Midbrain (tissue), 1 donor: Measurements from ENCODE around the gene CNDP2.
"Not testable (repeated sequence)": the region's sequence is repeated elsewhere in the genome, so short reads cannot be mapped to it uniquely, and the experiment has no call there.

Experiments
- DNase-seq: peaks from one replicate; lab custom pipeline; 2025; lab: John Stamatoyannopoulos, UW

Gene CNDP2

GRCh38 chr18:74500774-74501173 lies 4.6 kb downstream of the CNDP2 start:
- DNase-seq = not testable (repeated sequence)

DNA sequence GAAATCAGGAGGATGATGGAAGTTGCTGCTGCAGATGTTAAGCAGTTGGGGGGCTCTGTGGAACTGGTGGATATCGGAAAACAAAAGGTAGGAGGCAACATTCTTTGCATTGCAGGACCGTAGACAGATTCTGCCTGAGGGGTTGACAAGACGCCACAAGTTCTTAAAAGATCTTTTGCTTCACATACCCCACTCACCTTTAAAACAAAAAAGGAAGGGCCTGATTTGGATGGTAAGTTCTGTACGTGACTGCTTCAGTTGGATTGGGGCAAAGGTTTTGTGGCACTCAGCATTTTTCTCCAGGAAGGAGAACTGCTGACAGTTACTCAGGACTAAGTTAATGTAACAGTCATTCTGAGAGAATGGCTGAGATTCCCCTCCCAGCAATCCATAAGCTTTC lies 5.2 kb downstream of the CNDP2 start:
- DNase-seq = no peak

GRCh38 chr18:74503137-74503536 lies 7.0 kb downstream of the CNDP2 start:
- no peak for DNase-seq

DNA sequence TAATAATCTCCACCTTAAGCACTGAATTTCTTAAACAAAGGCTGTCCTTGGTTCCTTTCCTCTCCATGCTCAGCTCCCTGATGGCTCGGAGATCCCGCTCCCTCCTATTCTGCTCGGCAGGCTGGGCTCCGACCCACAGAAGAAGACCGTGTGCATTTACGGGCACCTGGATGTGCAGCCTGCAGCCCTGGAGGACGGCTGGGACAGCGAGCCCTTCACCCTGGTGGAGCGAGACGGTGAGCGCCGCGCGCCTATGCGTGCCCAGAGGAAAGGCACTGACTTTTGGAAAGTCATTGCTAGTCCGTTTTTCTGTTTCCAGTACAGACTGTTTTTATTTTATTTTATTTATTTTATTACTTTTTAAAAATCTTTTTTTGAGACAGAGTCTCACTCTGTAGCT lies 9.6 kb downstream of the CNDP2 start:
- DNase-seq = no peak

DNA sequence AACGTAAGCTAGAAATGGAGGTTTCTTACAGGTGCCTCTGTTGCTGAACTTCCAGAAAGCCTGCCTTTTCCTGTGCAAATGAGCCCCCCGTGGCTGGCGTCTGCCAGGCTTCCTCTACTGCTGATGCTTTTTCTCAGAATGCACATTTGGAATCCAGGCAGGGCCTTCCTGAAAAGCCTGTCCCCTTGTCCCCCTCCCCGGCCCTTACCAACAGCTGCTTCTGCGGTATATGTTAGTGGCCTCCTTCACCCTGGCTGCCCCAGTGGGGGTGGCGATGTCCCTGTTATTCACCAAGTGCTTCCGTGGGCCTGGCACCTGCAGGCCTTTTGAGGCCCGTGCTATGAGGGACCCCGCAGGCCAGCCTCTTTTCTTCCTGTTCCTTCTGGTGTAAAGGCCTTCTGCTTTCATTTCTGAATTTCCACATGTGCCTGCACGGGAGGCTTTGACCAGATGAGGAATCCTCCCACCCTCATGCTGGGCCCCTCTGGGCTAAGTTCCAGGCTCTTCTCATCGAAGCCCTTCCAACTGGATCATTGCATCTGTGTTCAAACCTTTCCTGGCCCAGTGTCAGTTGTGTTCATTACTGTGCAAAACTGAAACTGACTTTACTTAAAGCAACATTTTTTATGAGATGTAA lies 10.4 kb downstream of the CNDP2 start:
- DNase-seq = no peak

- DNase-seq = no peak
Observed at GRCh38 chr18:74507097-74507881, 11.1 kb downstream of the CNDP2 start.

DNA sequence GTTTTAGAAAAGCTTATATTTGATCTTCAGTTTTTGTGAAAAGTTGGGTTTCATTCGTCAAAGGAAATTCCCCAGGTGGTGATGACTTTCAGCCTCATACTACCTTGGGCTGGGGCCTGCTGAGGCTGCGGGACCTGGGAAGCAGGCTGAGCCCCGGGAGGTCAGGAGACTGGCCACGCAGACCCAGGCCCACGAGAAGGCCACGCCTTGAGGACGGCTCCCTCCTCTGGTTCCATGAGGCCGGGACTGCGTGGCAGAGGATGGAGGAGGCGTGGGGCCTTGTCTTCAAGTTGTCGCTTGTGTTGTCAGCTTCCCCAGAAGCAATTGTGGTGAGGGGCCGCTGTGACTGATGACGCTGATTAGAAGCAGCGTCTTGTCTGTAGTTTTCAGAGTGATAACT lies 11.8 kb downstream of the CNDP2 start:
- no peak for DNase-seq

GRCh38 chr18:74508366-74508765 lies 12.2 kb downstream of the CNDP2 start:
- no peak for DNase-seq

DNA sequence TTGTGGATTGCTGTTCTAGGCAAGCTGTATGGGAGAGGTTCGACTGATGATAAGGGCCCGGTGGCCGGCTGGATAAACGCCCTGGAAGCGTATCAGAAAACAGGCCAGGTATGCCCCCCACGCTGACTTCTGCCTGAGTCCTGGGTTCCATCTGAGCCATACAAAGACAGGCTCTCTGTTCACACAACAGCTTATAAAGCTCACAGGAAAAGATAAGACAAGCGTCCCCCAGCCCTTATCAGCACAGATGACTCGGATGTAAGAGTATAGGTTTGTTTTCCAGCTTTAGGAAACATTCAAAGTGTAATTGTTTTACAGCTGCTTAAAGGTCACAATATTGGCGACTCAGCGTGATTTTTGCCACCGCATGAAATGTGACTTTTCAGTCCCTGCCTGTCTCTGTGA lies 12.7 kb downstream of the CNDP2 start:
- DNase-seq = no peak

- no peak for DNase-seq
Observed at GRCh38 chr18:74509856-74510769, 13.9 kb downstream of the CNDP2 start.

GRCh38 chr18:74510770-74511095 lies 14.6 kb downstream of the CNDP2 start:
- DNase-seq = no peak

DNA sequence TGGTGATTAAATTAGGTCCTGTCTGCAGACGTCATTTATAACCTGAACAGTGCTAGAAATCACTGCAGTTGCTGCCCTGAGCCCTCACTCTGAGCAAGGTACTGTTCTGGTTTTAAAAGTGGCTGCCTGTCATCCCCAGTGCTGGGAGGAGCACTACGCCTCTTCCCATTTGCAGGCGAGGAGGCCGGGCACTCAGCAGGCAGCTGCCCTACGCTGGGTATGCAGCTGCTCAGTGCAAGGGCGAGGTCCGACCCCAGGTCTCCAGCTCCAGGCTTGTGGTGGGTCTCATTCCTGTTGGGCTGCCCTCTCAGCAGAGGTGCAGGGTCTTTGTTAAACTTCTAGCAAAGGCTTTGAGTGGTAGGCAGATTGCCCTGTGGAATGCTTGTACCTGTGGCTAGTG lies 15.7 kb downstream of the CNDP2 start:
- peak; percentile 62 for DNase-seq

GRCh38 chr18:74512321-74513053 lies 16.3 kb downstream of the CNDP2 start:
- DNase-seq = peak; percentile 89

DNA sequence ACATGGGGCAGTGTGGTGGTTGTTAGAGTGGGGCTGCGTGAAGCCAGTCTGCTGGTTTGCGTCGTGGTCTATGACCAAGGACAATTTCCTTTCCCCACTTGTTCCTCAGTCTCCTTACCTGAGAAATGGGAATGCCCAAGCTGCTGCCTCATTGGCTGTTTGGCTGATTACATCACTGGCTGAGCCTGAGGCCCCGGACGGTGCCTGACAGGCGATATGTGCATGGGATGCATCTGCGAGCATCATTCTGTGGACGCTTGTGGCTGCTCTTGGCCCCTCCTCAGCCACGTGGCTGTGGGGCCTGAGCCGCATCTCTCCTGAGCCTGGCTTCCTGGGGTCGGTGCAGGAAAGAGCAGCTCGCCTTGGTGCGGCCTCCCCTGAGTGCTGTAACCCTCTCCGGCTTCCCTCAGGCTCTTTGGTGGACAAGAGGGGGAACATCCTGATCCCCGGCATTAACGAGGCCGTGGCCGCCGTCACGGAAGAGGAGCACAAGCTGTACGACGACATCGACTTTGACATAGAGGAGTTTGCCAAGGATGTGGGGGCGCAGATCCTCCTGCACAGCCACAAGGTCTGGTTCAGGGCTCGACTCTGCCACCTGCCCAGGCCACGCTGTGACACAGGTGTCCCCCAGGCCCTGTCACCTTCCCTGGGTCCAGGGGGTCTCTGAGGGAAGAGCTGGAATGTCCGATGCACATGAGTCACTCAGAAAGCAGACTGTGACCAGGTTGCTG lies 17.2 kb downstream of the CNDP2 start:
- no peak for DNase-seq

- DNase-seq = no peak
Observed at GRCh38 chr18:74513883-74514205, 17.7 kb downstream of the CNDP2 start.

DNA sequence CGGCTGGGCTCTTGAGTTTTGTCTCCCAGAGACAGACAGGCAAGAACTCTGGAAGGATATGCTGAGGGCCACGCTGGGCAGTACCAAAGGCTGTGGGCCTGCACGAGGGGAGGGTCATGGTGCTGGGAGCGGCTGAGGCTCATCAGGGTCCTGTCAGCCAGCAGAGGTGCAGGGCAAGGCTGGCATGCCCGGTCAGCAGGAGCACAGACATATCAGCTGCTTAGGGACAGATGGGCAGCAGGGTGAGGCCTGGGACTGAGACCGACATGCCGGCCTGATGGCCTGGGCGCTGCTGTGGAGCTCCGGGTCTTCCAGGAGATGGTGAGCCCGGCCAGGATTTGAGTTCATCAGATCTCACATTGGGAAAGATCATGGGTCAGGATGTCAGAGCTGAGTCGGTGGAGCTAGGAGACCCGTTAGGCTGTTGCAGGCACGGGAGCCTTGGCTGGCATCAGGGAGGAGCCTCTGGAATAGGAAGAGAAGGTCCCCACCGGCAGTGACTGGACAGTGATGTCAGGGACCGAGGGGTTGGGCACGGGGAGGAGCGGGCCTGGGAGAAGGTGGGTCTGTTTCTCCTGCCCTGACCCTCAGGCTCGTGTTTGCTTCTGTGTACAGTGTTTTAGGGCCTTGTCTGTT lies 18.8 kb downstream of the CNDP2 start:
- DNase-seq = no peak

DNA sequence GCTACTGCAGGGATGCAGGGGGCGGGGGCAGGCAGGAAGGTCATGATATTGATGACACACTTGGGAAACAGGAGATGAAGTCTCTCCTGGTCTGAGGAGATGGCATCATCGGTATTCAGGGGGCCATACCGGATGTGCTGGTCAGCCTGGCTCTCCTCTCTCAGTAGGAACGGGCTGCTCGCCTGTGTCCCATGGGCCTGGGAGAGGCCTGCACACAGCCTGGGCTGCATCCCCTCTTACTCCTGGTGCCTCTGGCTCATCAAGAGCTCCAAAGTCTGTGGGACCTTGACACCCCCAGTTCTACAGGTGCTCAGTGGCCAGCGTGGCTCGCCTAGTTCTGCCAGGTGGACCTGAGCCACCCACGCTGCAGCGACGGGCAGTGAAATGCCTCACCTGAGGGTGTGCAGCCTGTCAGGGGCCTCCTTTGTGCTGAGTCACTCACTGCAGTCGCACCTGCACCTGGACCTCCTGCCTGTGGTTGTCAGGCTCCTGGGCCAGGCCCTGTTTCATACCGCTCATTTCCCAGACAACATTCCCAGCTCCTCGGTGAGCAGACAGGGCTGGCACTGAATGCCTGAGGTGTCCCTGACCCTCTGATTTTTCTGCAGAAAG lies 19.6 kb downstream of the CNDP2 start:
- no peak for DNase-seq

DNA sequence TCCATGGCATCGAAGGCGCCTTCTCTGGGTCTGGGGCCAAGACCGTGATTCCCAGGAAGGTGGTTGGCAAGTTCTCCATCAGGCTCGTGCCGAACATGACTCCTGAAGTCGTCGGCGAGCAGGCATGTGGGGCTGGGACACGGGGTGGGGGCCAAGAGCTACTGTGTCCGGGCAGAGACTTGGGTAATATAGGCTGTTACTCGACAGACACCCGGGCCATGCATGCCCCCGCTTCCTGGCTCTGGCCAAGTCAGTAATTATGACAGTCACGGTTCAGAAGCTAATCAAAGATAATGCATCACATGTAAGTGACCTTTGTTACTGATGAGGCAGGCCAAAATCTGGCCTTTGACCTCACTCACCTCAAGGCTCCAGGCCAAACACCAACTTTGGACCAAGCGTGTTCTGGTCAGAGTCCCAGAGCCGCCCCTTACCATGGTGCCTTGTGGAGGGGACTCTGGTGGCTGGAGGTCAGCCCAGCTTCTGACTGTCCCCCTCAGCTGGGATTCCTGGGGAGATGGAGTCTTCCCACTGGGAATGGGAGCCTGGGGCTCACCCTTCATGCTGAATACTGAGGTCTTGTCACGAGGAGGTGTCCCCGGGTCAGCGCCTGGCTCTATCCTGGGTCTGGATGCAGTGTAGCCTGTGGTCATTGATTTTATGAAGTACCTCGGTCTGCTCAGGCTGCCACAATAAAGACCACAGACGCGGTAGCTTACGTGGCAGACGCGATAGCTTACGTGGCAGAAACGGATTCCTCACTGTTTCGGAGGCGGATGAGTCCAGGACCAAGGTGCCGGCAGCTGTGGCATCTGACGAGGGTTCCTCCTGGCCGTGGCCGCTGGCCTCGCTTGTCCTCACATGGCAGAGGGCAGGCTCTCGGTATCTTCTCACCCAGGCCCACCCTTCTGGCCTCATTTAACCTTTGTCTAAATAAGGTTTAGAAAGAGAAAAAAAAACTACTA lies 20.4 kb downstream of the CNDP2 start:
- DNase-seq = no peak

DNA sequence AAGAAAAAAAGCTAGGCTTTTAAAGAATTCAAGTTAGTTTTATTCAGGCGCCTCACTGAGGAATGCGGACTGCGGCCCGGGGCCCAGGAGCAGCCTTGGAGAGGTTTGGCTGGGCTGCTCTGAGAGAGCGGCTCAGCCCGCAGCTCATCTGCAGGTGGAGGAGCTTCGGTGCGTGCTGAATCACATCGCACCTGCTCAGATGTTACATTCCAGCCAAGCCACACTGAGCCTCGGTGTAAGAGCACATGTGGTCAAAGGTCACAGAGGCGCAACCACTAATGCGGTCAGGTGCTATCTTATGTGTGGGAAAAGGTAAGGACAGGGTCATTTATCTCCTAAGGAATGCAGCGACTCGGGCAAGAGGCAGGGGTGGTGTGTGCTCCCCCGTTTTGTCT lies 21.1 kb downstream of the CNDP2 start:
- DNase-seq = no peak
